GM10266 (cell line): ENCODE data around the gene TCERG1.
A peak's percentile ranks its signal among the peaks of the same experiment; 100 is the strongest.

ENCODE experiments used
- DNase-seq: peaks from one replicate; pipeline ENCODE4 v3.0.0; 2012; ENCODE audit errors: extremely low spot score
- TF ChIP-seq, protein P1 (sequence below): IDR thresholded peaks from 2 replicates; pipeline ENCODE4 v1.5.1; 2012; ENCODE audit warnings: mild to moderate bottlenecking, low read depth; ENCODE audit not compliant: control insufficient read depth, insufficient read depth; ENCODE audit errors: missing control alignments

TCERG1 gene

GRCh38 chr5:146446861-146447733 lies at the start of gene TCERG1:
TCERG1 (plus strand) TSS chr5:146447333; CDS start chr5:146447350, 17 bp downstream.
- TF ChIP-seq, protein P1, sequence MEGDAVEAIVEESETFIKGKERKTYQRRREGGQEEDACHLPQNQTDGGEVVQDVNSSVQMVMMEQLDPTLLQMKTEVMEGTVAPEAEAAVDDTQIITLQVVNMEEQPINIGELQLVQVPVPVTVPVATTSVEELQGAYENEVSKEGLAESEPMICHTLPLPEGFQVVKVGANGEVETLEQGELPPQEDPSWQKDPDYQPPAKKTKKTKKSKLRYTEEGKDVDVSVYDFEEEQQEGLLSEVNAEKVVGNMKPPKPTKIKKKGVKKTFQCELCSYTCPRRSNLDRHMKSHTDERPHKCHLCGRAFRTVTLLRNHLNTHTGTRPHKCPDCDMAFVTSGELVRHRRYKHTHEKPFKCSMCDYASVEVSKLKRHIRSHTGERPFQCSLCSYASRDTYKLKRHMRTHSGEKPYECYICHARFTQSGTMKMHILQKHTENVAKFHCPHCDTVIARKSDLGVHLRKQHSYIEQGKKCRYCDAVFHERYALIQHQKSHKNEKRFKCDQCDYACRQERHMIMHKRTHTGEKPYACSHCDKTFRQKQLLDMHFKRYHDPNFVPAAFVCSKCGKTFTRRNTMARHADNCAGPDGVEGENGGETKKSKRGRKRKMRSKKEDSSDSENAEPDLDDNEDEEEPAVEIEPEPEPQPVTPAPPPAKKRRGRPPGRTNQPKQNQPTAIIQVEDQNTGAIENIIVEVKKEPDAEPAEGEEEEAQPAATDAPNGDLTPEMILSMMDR, result peak; percentile 83
- peak; percentile 90 for DNase-seq

DNA sequence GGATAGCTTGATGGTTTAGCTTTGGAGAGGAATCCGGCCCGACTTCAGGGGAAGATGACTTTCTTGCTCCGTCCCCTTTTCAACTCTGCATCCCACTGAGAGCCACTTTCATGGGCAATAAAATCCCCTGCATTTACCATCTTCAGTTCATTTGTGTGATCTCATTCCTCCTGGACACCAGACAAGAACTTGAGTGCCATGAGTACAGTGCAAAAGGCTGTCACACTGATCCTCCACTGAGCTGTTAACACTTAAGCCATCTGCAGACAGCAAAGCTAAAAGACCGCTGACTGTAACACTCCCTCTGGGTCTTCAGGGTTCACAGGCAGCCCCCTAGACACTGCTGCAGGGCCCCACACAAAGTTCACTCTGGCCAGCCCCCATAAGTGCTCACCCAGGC lies 48.3 kb upstream of the TCERG1 start:
- TF ChIP-seq, protein P1, result no peak
- no peak for DNase-seq

- TF ChIP-seq, protein P1, result no peak
- no peak for DNase-seq
These were observed 47.7 kb upstream of the TCERG1 start for GRCh38 chr5:146399481-146399880.

DNA sequence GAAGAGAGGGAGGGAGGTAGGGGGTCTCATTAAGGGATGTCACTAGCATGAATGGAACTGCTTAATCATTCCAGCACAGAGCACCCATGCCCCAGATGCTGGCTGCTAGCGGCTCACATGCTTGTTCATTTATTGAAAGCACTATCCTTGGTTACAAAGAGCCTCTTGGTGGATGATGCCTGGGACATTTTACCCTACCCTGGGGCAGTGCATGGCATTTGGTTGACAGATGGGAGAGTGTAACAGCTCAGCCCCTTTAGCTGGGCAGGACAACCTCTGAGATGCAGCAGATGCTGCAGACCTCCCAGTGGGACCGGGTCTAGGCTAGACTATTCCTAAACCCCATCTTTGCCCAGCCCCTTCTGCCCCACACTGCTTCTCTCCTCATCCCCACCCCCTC lies 46.9 kb upstream of the TCERG1 start:
- TF ChIP-seq, protein P1, result no peak
- DNase-seq, result no peak

DNA sequence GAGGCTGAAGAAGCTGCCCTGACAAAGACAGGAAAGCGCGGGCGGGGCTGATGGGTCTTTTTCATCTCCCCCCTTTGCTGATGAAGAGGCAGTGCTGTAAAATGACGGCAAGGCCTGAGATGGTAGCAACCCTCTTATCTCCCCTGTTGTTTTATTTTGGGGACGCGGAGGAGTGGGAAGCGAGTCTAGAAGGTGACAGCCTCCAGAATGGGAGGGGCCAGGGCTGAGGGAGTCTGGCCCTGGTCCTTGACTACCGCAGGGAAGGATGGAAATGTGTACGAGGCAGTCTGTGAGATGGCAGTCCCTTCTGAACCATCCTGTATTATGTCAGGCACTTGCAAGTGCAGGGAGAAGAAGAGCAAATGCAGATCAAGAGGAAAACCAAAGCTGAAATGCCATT lies 46.1 kb upstream of the TCERG1 start:
- no peak for DNase-seq
- TF ChIP-seq, protein P1, result no peak

GRCh38 chr5:146402949-146403348 lies 44.2 kb upstream of the TCERG1 start:
- no peak for DNase-seq
- TF ChIP-seq, protein P1, result no peak

- DNase-seq, result no peak
- TF ChIP-seq, protein P1, result no peak
These were observed 38.0 kb upstream of the TCERG1 start for GRCh38 chr5:146409054-146409671.
